ENCODE measurements around the gene TECTB.
A peak's percentile ranks its signal among the peaks of the same experiment; 100 is the strongest.

Gene TECTB

GRCh38 chr10:112275512-112276245, 7.5 kb upstream of the TECTB start:
- DNase-seq, result no peak

- DNase-seq, result no peak
These were observed 4.3 kb upstream of the TECTB start for GRCh38 chr10:112278871-112279270.

- DNase-seq, result no peak
These were observed 3.8 kb upstream of the TECTB start for GRCh38 chr10:112279433-112279832.

GRCh38 chr10:112280205-112280921, 2.8 kb upstream of the TECTB start:
- DNase-seq, result no peak

GRCh38 chr10:112282086-112282485, 1.1 kb upstream of the TECTB start:
- no peak for DNase-seq

- no peak for DNase-seq
These were observed 3.9 kb downstream of the TECTB start for GRCh38 chr10:112286837-112287818.

GRCh38 chr10:112287844-112288243, 4.6 kb downstream of the TECTB start:
- DNase-seq, result no peak

- DNase-seq, result no peak
These were observed 5.3 kb downstream of the TECTB start for GRCh38 chr10:112288486-112288885.

- DNase-seq, result no peak
These were observed 6.3 kb downstream of the TECTB start for GRCh38 chr10:112289373-112290053.

GRCh38 chr10:112290054-112290373, 6.8 kb downstream of the TECTB start:
- no peak for DNase-seq

GRCh38 chr10:112294169-112294568, 11.0 kb downstream of the TECTB start:
- no peak for DNase-seq

- DNase-seq, result no peak
These were observed 12.9 kb downstream of the TECTB start for GRCh38 chr10:112295853-112296830.

GRCh38 chr10:112296908-112297331, 13.7 kb downstream of the TECTB start:
- no peak for DNase-seq

- DNase-seq, result no peak
These were observed 15.4 kb downstream of the TECTB start for GRCh38 chr10:112298581-112298980.

- no peak for DNase-seq
These were observed 16.3 kb downstream of the TECTB start for GRCh38 chr10:112299456-112299855.

GRCh38 chr10:112302335-112302734, 19.1 kb downstream of the TECTB start:
- DNase-seq, result no peak

GRCh38 chr10:112303528-112303927, 20.3 kb downstream of the TECTB start:
- DNase-seq, result no peak

- no peak for DNase-seq
These were observed 21.2 kb downstream of the TECTB start for GRCh38 chr10:112304267-112304859.

- peak; percentile 71 for DNase-seq
These were observed 24.3 kb downstream of the TECTB start for GRCh38 chr10:112307358-112308124.

- no peak for DNase-seq
These were observed 24.9 kb downstream of the TECTB start for GRCh38 chr10:112308125-112308502.
